Measurements from ENCODE around the gene PPP1R13L.

DNA sequence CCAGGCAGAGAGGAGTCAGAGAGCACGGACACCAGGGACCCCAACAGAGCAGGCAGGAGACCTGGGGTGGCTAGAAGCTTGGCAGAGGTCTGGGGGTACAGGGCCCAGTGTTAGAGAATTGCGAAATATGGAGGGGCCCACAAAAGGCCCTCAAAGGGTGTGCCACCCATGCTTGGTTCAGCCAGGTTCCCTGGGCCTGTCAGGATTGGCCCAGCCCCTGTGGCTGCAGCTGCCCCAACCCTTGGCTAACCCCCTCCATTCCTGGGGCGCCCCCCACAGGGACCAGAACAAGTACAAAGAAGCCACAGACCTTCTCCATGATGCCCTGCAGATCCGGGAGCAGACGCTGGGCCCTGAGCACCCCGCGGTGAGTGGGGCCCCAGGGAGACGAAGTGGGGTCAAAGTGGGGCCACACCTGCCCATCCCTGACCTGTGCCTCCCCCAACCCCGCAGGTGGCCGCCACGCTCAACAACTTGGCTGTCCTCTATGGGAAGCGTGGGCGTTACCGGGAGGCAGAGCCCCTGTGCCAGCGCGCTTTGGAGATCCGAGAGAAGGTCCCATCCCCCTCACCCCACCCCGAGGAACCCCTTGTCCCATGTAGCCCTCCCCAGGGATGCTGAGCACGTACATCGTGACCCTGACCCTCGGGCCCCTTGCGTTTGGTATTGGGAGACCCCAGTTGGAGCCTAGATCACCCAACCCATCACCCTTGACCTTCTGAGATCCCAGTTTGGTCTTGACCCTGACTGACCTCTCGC lies 56.3 kb downstream of the PPP1R13L start:
- TF ChIP-seq POLR2A (IDR thresholded peaks at IDR 0.05) (no peak), EP300 (IDR thresholded peaks at IDR 0.05; ENCODE audit: low read depth) (no peak)
- TF ChIP-seq, protein P1, sequence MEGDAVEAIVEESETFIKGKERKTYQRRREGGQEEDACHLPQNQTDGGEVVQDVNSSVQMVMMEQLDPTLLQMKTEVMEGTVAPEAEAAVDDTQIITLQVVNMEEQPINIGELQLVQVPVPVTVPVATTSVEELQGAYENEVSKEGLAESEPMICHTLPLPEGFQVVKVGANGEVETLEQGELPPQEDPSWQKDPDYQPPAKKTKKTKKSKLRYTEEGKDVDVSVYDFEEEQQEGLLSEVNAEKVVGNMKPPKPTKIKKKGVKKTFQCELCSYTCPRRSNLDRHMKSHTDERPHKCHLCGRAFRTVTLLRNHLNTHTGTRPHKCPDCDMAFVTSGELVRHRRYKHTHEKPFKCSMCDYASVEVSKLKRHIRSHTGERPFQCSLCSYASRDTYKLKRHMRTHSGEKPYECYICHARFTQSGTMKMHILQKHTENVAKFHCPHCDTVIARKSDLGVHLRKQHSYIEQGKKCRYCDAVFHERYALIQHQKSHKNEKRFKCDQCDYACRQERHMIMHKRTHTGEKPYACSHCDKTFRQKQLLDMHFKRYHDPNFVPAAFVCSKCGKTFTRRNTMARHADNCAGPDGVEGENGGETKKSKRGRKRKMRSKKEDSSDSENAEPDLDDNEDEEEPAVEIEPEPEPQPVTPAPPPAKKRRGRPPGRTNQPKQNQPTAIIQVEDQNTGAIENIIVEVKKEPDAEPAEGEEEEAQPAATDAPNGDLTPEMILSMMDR (IDR thresholded peaks at IDR 0.05): no peak
